CD4-positive, alpha-beta T cell (primary cell): ENCODE measurements around the gene FADD. TPM values are rescaled to one million over a fixed set of nuclear protein-coding genes. Genes with fewer than 3 reads are reported as not detected.
A peak's percentile ranks its signal among the peaks of the same experiment; 100 is the strongest.

ENCODE experiments used
- ATAC-seq: fragments of 200-7000 bp; cut with Tn5 transposase; one replicate; pipeline ENCODE4 v1.10.0; 2022; ENCODE audit warnings: mild to moderate bottlenecking; ENCODE audit not compliant: poor library complexity
- CTCF ChIA-PET: fragments of 350-600 bp; sonication (Branson Sonifier 250); formaldehyde crosslinking; loops from one replicate; lab custom pipeline; 2021; ENCODE audit warnings: antibody characterized with exemption, inconsistent platforms; lab: Charles Lee
- POLR2A ChIA-PET: fragments of 350-600 bp; sonication (Branson Sonifier 250); formaldehyde crosslinking; loops from one replicate; lab custom pipeline; 2021; ENCODE audit warnings: antibody characterized with exemption, inconsistent platforms; lab: Charles Lee
- DNase-seq, 14 experiments: peaks; one replicate each; pipeline ENCODE4 v3.0.0-alpha.2; 2013 to 2020; ENCODE audit warnings: mixed read lengths in 2 of 14
- H3K27ac ChIP-seq, 2 donors: one replicate each; pipeline versions ENCODE4 v1.5.1 to v1.7.0; 2013; ENCODE audit warnings: low read length in 2 of 2, low read depth in 1 of 2, mild to moderate bottlenecking in 1 of 2
- H3K27me3 ChIP-seq, 2 experiments: 1 replicate in 1 of 2; 2 replicates in 1 of 2; pipeline versions ENCODE4 v1.6.1 to v1.7.0; 2013; ENCODE audit warnings: low read length in 2 of 2, control low read depth in 1 of 2, mild to moderate bottlenecking in 1 of 2, moderate library complexity in 1 of 2; ENCODE audit not compliant: insufficient read depth in 2 of 2, control insufficient read depth in 1 of 2
- H3K36me3 ChIP-seq: one replicate; pipeline ENCODE4 v1.6.1; 2013; ENCODE audit warnings: low read length, control low read depth; ENCODE audit not compliant: insufficient read depth
- H3K4me1 ChIP-seq: one replicate; pipeline ENCODE4 v1.6.1; 2013; ENCODE audit warnings: low read length, control low read depth; ENCODE audit not compliant: insufficient read depth
- H3K4me3 ChIP-seq: one replicate; pipeline ENCODE4 v1.5.1; 2013; ENCODE audit warnings: mild to moderate bottlenecking, low read length, moderate library complexity
- H3K9me3 ChIP-seq, 2 experiments: 1 replicate in 1 of 2; 2 replicates in 1 of 2; pipeline versions ENCODE4 v1.6.1 to v1.7.0; 2013; ENCODE audit warnings: low read length in 2 of 2, mild to moderate bottlenecking in 2 of 2, control low read depth in 1 of 2, moderate library complexity in 1 of 2; ENCODE audit not compliant: control insufficient read depth in 1 of 2, insufficient read depth in 1 of 2
- H3K27ac Mint-ChIP-seq: one replicate; pipeline ENCODE4 v1.8.0; 2020; ENCODE audit warnings: mixed read lengths
- H3K27me3 Mint-ChIP-seq: one replicate; pipeline ENCODE4 v1.8.0; 2021; ENCODE audit warnings: mixed read lengths
- H3K36me3 Mint-ChIP-seq: one replicate; pipeline ENCODE4 v1.8.0; 2021; ENCODE audit warnings: low read depth, mixed read lengths
- H3K4me1 Mint-ChIP-seq: one replicate; pipeline ENCODE4 v1.8.0; 2021; ENCODE audit warnings: low read depth, mixed read lengths
- H3K4me3 Mint-ChIP-seq: one replicate; pipeline ENCODE4 v1.8.0; 2020; ENCODE audit warnings: mild to moderate bottlenecking, mixed read lengths
- H3K9me3 Mint-ChIP-seq: one replicate; pipeline ENCODE4 v1.8.0; 2020; ENCODE audit warnings: mixed read lengths
- intact Hi-C, 2 experiments: fragments of 100-400 bp; cut with DNase I in 1 of 2; cut with micrococcal nuclease in 1 of 2; formaldehyde crosslinking; loops; one replicate each; pipeline versions ENCODE4 v1.15.1 to v1.9.0; 2023 to 2025; cut with DNase I, micrococcal nuclease
- total RNA-seq, 174 experiments: library from RNA in 2 of 174; stranded (reverse) in 2 of 174; gene quantifications; one replicate each; pipeline ENCODE4 v1.2.3 and lab custom pipeline; 2021 to 2026
- TF ChIP-seq, protein P1 (sequence below): fragments of 200-600 bp; IDR thresholded peaks from one replicate; pipeline ENCODE4 v1.8.0; 2022; ENCODE audit warnings: antibody characterized with exemption, mild to moderate bottlenecking

The FADD gene
- total RNA-seq, 2 experiments from 2014 or later: 14.5 to 16.5 TPM

DNA sequence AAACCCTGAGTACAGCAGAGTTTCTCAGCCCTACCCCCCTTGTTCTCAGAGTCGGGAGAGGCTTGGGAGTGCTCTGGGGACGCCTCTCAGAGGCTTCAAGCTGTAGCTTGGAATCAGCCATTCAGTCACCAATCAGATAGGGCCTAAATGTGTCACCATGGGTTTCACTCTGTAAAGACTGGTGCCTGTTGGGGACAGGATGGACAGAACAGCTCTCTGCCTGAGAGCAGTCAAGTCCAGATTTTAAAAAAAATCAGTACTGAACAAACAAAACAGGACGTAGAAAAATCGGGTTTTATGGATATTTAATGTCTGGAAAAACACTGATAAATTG is 1.3 kb downstream of the FADD start:
- Mint-ChIP-seq H3K36me3 (peaks cover 65% of the 10 kb centered on the region), H3K9me3 (no peaks in the 10 kb centered on the region), H3K4me3 (peak overlapping the region; percentile 99), H3K27ac (peak overlapping the region; percentile 98), H3K4me1 (peaks cover 60% of the 10 kb centered on the region), H3K27me3 (no peaks in the 10 kb centered on the region)
- H3K4me3 ChIP-seq: peak overlapping the region; percentile 81
- H3K9me3 ChIP-seq: peaks cover 0 to 2% of the 10 kb centered on the region in 2 experiments
- H3K36me3 ChIP-seq: peaks cover 46% of the 10 kb centered on the region
- H3K27ac ChIP-seq: peak overlapping the region; percentile 90 to 97
- DNase-seq: peak in 1 of 14 experiments; percentile 11
- ChIA-PET CTCF (interaction anchor here (1.5 to 2.3 kb wide), 2 partner anchors 8 to 66 kb away, joined by 8 to 9 read pairs; partner anchors contain the start of gene PPFIA1), POLR2A (interaction anchor here (1.4 to 1.7 kb wide), 2 partner anchors 179 to 530 kb away, joined by 3 to 11 read pairs; partner anchors contain the start of gene LTO1)
- H3K27me3 ChIP-seq: no peaks in the 10 kb centered on the region
- intact Hi-C loops: loop anchor here (1.0 to 10.0 kb wide), 4 partner anchors 66 to 1300 kb away; partner anchors contain the start of genes IGHMBP2 (in 1 of the 2), MRPL21 (in 1 of the 2), NADSYN1 (in 1 of the 2) and PPFIA1 (in 1 of the 2)
- TF ChIP-seq, protein P1, sequence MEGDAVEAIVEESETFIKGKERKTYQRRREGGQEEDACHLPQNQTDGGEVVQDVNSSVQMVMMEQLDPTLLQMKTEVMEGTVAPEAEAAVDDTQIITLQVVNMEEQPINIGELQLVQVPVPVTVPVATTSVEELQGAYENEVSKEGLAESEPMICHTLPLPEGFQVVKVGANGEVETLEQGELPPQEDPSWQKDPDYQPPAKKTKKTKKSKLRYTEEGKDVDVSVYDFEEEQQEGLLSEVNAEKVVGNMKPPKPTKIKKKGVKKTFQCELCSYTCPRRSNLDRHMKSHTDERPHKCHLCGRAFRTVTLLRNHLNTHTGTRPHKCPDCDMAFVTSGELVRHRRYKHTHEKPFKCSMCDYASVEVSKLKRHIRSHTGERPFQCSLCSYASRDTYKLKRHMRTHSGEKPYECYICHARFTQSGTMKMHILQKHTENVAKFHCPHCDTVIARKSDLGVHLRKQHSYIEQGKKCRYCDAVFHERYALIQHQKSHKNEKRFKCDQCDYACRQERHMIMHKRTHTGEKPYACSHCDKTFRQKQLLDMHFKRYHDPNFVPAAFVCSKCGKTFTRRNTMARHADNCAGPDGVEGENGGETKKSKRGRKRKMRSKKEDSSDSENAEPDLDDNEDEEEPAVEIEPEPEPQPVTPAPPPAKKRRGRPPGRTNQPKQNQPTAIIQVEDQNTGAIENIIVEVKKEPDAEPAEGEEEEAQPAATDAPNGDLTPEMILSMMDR: no peak
- H3K4me1 ChIP-seq: peaks cover 44% of the 10 kb centered on the region
- ATAC-seq: peak; percentile 3

DNA sequence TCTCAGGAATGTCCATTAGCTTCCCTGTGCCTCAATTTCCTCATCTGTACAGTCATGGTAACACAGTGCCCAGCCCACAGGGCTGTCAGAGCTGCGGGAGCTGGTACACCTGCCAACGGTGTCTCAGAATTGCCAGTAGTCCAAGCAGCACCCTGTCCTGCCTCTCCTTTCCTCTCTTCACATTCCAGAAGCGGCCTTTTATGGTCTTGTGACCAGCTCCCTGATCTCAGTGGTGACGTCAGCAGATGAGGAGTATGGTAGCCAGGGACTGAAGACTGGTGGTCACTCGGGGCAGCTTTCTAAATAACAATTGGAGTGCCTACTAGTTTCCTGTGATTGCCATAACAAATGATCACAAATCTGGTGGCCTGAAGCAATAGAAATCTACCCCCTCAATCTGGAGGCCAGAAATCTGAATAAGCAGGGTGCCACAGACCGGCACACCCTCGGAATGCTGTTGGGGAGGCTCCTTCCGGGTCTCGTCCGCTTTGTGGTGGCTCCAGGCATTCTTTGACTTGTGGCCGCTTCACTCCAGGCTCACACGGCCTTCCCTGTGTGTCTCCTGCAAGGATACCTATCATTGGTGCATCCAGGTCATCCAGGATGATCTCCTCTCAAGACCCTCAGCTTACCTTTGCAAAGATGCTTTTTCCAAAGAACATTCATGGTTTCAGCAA is 2.1 kb downstream of the FADD start:
- DNase-seq (peak in 1 of 14 experiments; percentile 19), ATAC-seq (no peak)
- intact Hi-C loops: loop anchor here in 1 of 2 experiments (10.0 kb wide), 2 partner anchors 1150 to 1300 kb away; partner anchors contain the start of genes IGHMBP2 and MRPL21
- ChIA-PET POLR2A (no interaction called here), CTCF (interaction anchor here (1.5 to 2.3 kb wide), 2 partner anchors 9 to 65 kb away, joined by 8 to 9 read pairs; partner anchors contain the start of gene PPFIA1)
- peaks cover 0 to 2% of the 10 kb centered on the region in 2 experiments for H3K9me3 ChIP-seq
- peaks cover 44% of the 10 kb centered on the region for H3K4me1 ChIP-seq
- H3K9me3 Mint-ChIP-seq: no peaks in the 10 kb centered on the region
- TF ChIP-seq, protein P1: no peak
- H3K27me3 Mint-ChIP-seq: no peaks in the 10 kb centered on the region
- H3K36me3 Mint-ChIP-seq: peaks cover 73% of the 10 kb centered on the region
- peak overlapping the region; percentile 81 for H3K4me3 ChIP-seq
- H3K4me3 Mint-ChIP-seq: peak overlapping the region; percentile 99
- peaks cover 66% of the 10 kb centered on the region for H3K4me1 Mint-ChIP-seq
- peaks cover 48% of the 10 kb centered on the region for H3K36me3 ChIP-seq
- peak overlapping the region; percentile 98 for H3K27ac Mint-ChIP-seq
- H3K27ac ChIP-seq: peak overlapping the region; percentile 90 to 97
- H3K27me3 ChIP-seq: no peaks in the 10 kb centered on the region

DNA sequence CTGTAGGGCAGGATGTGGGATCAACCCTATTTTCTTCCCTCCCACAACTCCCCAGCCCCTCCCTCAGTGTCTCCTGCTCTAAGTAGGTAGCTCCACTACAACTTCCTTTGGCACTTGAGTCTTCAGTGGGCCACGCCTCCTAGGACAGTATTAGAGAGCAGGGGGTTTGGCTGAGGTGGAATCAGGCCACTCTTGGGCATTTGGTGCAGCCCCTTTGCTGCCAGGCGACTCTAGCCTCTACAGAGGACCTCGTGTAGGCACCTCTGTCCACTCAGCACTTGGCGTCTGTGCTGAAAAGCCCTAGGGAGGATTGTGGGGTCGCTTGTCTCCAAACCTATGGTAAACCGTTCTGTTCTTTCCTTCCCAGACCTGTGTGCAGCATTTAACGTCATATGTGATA is 2.7 kb downstream of the FADD start:
- peak overlapping the region in 1 of 2 donors; percentile 16 for H3K27ac ChIP-seq
- ATAC-seq (no peak), DNase-seq (peak in 3 of 14 experiments; percentile 21 to 30 (median 28))
- POLR2A ChIA-PET: no interaction called here
- H3K4me1 ChIP-seq: peaks cover 44% of the 10 kb centered on the region
- peak overlapping the region; percentile 98 for H3K27ac Mint-ChIP-seq
- H3K36me3 Mint-ChIP-seq: peaks cover 74% of the 10 kb centered on the region
- peak overlapping the region; percentile 80 for H3K4me3 Mint-ChIP-seq
- TF ChIP-seq, protein P1: no peak
- H3K9me3 ChIP-seq: peaks cover 0 to 2% of the 10 kb centered on the region in 2 experiments
- H3K9me3 Mint-ChIP-seq: no peaks in the 10 kb centered on the region
- no peaks in the 10 kb centered on the region for H3K27me3 ChIP-seq
- no peak overlapping the region for H3K4me3 ChIP-seq
- CTCF ChIA-PET: interaction anchor here (1.9 to 2.3 kb wide), 2 partner anchors 10 kb away, joined by 5 to 9 read pairs; no protein-coding TSS in a partner anchor
- no peaks in the 10 kb centered on the region for H3K27me3 Mint-ChIP-seq
- H3K36me3 ChIP-seq: peaks cover 48% of the 10 kb centered on the region
- intact Hi-C loops: loop anchor here in 1 of 2 experiments (10.0 kb wide), 2 partner anchors 1151 to 1301 kb away; partner anchors contain the start of genes IGHMBP2 and MRPL21
- peaks cover 68% of the 10 kb centered on the region for H3K4me1 Mint-ChIP-seq
